H1 (cell line): ENCODE results near the gene TBC1D22A. TPM values are rescaled to one million over a fixed set of nuclear protein-coding genes. Genes with fewer than 3 reads are reported as not detected.

Experiments used
- CHD7 ChIP-seq: fragments of 300-600 bp; sonication (generic); IDR thresholded peaks from 2 replicates; pipeline ENCODE4 v1.7.1; 2012; ENCODE audit warnings: low read length, moderate library complexity, mild to moderate bottlenecking, inconsistent platforms; ENCODE audit not compliant: insufficient replicate concordance
- MAX ChIP-seq: IDR thresholded peaks from 2 replicates; pipeline ENCODE4 v1.6.1; 2012; ENCODE audit warnings: inconsistent platforms
- NRF1 ChIP-seq: IDR thresholded peaks from 2 replicates; pipeline ENCODE4 v1.6.1; 2011; ENCODE audit warnings: mild to moderate bottlenecking, low read depth, low read length, improper control_type of control experiment
- RAD21 ChIP-seq, 2 experiments: IDR thresholded peaks in 1 of 2; conservative IDR thresholded peaks in 1 of 2; 2 replicates each; pipeline ENCODE4 v1.6.1; 2011; ENCODE audit warnings: low read depth in 2 of 2, low read length in 2 of 2, improper control_type of control experiment in 1 of 2, inconsistent platforms in 1 of 2, mild to moderate bottlenecking in 1 of 2, moderate library complexity in 1 of 2
- RXRA ChIP-seq: IDR thresholded peaks from 2 replicates; pipeline ENCODE4 v1.6.1; 2011; ENCODE audit warnings: low read depth, mild to moderate bottlenecking, low read length, moderate library complexity; ENCODE audit not compliant: insufficient read depth
- polyA plus RNA-seq, 7 experiments: library from polyadenylated mRNA; depleted of rRNA in 3 of 7; stranded (reverse) in 5 of 7; unstranded in 2 of 7; fragments of >200 nt in 5 of 7; fragments of 200-250 nt in 2 of 7; gene quantifications; 1 replicate in 5 of 7; 2 replicates in 1 of 7; 4 replicates in 1 of 7; pipeline versions ENCODE4 v1.2.1 to v1.2.3, GENCODE V29; 2011 to 2013; ENCODE audit warnings: missing spikeins in 2 of 7, mixed read lengths in 2 of 7
- total RNA-seq: library from RNA; stranded (reverse); fragmentation: NEBNext Ultra II Directional; extraction: Animal tissue kit (Norgen Biotek cat#: 25700); gene quantifications from 2 replicates; pipeline ENCODE4 v1.2.1, GENCODE V29; 2021

Gene TBC1D22A
- total and polyA plus RNA-seq, 2 of the 8 experiments (the other 6 are each of a cell fraction or from before 2014, with no cell fraction given): 11.9 to 18.4 TPM

- TF ChIP-seq CHD7: no peak
- no peak for TF ChIP-seq RXRA
- TF ChIP-seq MAX: no peak
- TF ChIP-seq NRF1: no peak
- no peak for TF ChIP-seq RAD21 (IDR thresholded peaks at IDR 0.05 in 1 of 2, conservative IDR thresholded peaks at IDR 0.05 in 1 of 2; ENCODE audit: low read depth in 2 of 2, low read length in 2 of 2)
- TF ChIP-seq, all 59 proteins: peak for 0
These were observed 94.2 kb downstream of the TBC1D22A start (continued) for GRCh38 chr22:46856661-46857060.
